ENCODE measurements around the gene FOSB.

FOSB gene

GRCh38 chr19:45517641-45518468 lies 50.1 kb downstream of the FOSB start:
- peaks cover 28% of the 10 kb centered on the region for H3K4me1 ChIP-seq (ENCODE audit: control insufficient read depth, insufficient read depth, low read length, poor library complexity, severe bottlenecking)
- peaks cover 26% of the 10 kb centered on the region for H3K36me3 ChIP-seq (ENCODE audit: control insufficient read depth, insufficient read depth, low read length)

GRCh38 chr19:45518469-45518826 lies 50.7 kb downstream of the FOSB start:
- Histone ChIP-seq H3K27ac (ENCODE audit: insufficient read depth, low read length, poor library complexity, severe bottlenecking) (no peak overlapping the region), H3K36me3 (ENCODE audit: control insufficient read depth, insufficient read depth, low read length) (peaks cover 27% of the 10 kb centered on the region), H3K4me1 (ENCODE audit: control insufficient read depth, insufficient read depth, low read length, poor library complexity, severe bottlenecking) (peaks cover 26% of the 10 kb centered on the region), H3K27me3 (replicated peaks; ENCODE audit: control insufficient read depth, insufficient read depth, low read length, poor library complexity, severe bottlenecking) (no peaks in the 10 kb centered on the region), H3K4me3 (ENCODE audit: insufficient read depth, low read depth, low read length, poor library complexity, severe bottlenecking) (no peak overlapping the region), H3K9me3 (ENCODE audit: control insufficient read depth, low read length) (no peaks in the 10 kb centered on the region)
- DNase-seq = no peak

More at GRCh38 chr19:45517641-45518468, 50.1 kb downstream of the FOSB start:
- Histone ChIP-seq H3K27me3 (replicated peaks; ENCODE audit: control insufficient read depth, insufficient read depth, low read length, poor library complexity, severe bottlenecking) (no peaks in the 10 kb centered on the region), H3K27ac (ENCODE audit: insufficient read depth, low read length, poor library complexity, severe bottlenecking) (no peak overlapping the region), H3K4me3 (ENCODE audit: insufficient read depth, low read depth, low read length, poor library complexity, severe bottlenecking) (no peak overlapping the region), H3K9me3 (ENCODE audit: control insufficient read depth, low read length) (no peaks in the 10 kb centered on the region)
- no peak for DNase-seq

GRCh38 chr19:45522010-45522941 lies 54.5 kb downstream of the FOSB start:
- peaks cover 54% of the 10 kb centered on the region for H3K36me3 ChIP-seq (ENCODE audit: control insufficient read depth, insufficient read depth, low read length)
- H3K27ac ChIP-seq (ENCODE audit: insufficient read depth, low read length, poor library complexity, severe bottlenecking) = no peak overlapping the region
- no peaks in the 10 kb centered on the region for H3K4me1 ChIP-seq (ENCODE audit: control insufficient read depth, insufficient read depth, low read length, poor library complexity, severe bottlenecking)

GRCh38 chr19:45523642-45524256 lies 56.0 kb downstream of the FOSB start:
- H3K4me1 ChIP-seq (ENCODE audit: control insufficient read depth, insufficient read depth, low read length, poor library complexity, severe bottlenecking) = peaks cover under 1% of the 10 kb centered on the region
- no peak overlapping the region for H3K27ac ChIP-seq (ENCODE audit: insufficient read depth, low read length, poor library complexity, severe bottlenecking)
- peaks cover 50% of the 10 kb centered on the region for H3K36me3 ChIP-seq (ENCODE audit: control insufficient read depth, insufficient read depth, low read length)

More at GRCh38 chr19:45522010-45522941, 54.5 kb downstream of the FOSB start:
- Histone ChIP-seq H3K4me3 (ENCODE audit: insufficient read depth, low read depth, low read length, poor library complexity, severe bottlenecking) (no peak overlapping the region), H3K9me3 (ENCODE audit: control insufficient read depth, low read length) (no peaks in the 10 kb centered on the region), H3K27me3 (replicated peaks; ENCODE audit: control insufficient read depth, insufficient read depth, low read length, poor library complexity, severe bottlenecking) (no peaks in the 10 kb centered on the region)
- no peak for DNase-seq

GRCh38 chr19:45524575-45525129 lies 56.9 kb downstream of the FOSB start:
- H3K27me3 ChIP-seq (replicated peaks; ENCODE audit: control insufficient read depth, insufficient read depth, low read length, poor library complexity, severe bottlenecking) = no peaks in the 10 kb centered on the region
- DNase-seq = no peak
- H3K4me3 ChIP-seq (ENCODE audit: insufficient read depth, low read depth, low read length, poor library complexity, severe bottlenecking) = no peak overlapping the region
- H3K27ac ChIP-seq (ENCODE audit: insufficient read depth, low read length, poor library complexity, severe bottlenecking) = no peak overlapping the region
- no peaks in the 10 kb centered on the region for H3K9me3 ChIP-seq (ENCODE audit: control insufficient read depth, low read length)
- H3K4me1 ChIP-seq (ENCODE audit: control insufficient read depth, insufficient read depth, low read length, poor library complexity, severe bottlenecking) = peaks cover 3% of the 10 kb centered on the region
- peaks cover 50% of the 10 kb centered on the region for H3K36me3 ChIP-seq (ENCODE audit: control insufficient read depth, insufficient read depth, low read length)

More at GRCh38 chr19:45523642-45524256, 56.0 kb downstream of the FOSB start:
- Histone ChIP-seq H3K9me3 (ENCODE audit: control insufficient read depth, low read length) (no peaks in the 10 kb centered on the region), H3K4me3 (ENCODE audit: insufficient read depth, low read depth, low read length, poor library complexity, severe bottlenecking) (no peak overlapping the region), H3K27me3 (replicated peaks; ENCODE audit: control insufficient read depth, insufficient read depth, low read length, poor library complexity, severe bottlenecking) (no peaks in the 10 kb centered on the region)
- peak; percentile 55 to 60 (median 58) for DNase-seq

Measured in effector memory CD4-positive, alpha-beta T cell (primary cell).